Eye (tissue), 1 donor: ENCODE results near the gene WDR26.
A peak's percentile ranks its signal among the peaks of the same experiment; 100 is the strongest.
"Not testable (repeated sequence)": the region's sequence is repeated elsewhere in the genome, so short reads cannot be mapped to it uniquely, and the experiment has no call there.

ENCODE experiments used
- DNase-seq: peaks from one replicate; pipeline ENCODE4 v3.0.0-alpha.2; 2015

Gene WDR26

GRCh38 chr1:224434691-224435317 is at the start of gene WDR26:
Gene WDR26 (minus strand): TSS chr1:224434797.
- peak; percentile 95 for DNase-seq

- DNase-seq = not testable (repeated sequence)
Measured at GRCh38 chr1:224483206-224483605, 48.6 kb upstream of the WDR26 start.

- DNase-seq = no peak
Measured at GRCh38 chr1:224482619-224483018, 48.0 kb upstream of the WDR26 start.

GRCh38 chr1:224481601-224482000 is 47.0 kb upstream of the WDR26 start:
- DNase-seq = no peak

- not testable (repeated sequence) for DNase-seq
Measured at GRCh38 chr1:224480888-224481459, 46.4 kb upstream of the WDR26 start.

- DNase-seq = not testable (repeated sequence)
Measured at GRCh38 chr1:224480200-224480599, 45.6 kb upstream of the WDR26 start.

GRCh38 chr1:224472806-224473205 is 38.2 kb upstream of the WDR26 start:
- no peak for DNase-seq

GRCh38 chr1:224466154-224466553 is 31.6 kb upstream of the WDR26 start:
- no peak for DNase-seq

- DNase-seq = no peak
Measured at GRCh38 chr1:224459966-224460365, 25.4 kb upstream of the WDR26 start.

GRCh38 chr1:224458996-224459395 is 24.4 kb upstream of the WDR26 start:
- no peak for DNase-seq

GRCh38 chr1:224458296-224458695 is 23.7 kb upstream of the WDR26 start:
- no peak for DNase-seq

GRCh38 chr1:224457782-224458144 is 23.2 kb upstream of the WDR26 start:
- no peak for DNase-seq

GRCh38 chr1:224456637-224456953 is 22.0 kb upstream of the WDR26 start:
- DNase-seq = no peak

- no peak for DNase-seq
Measured at GRCh38 chr1:224454402-224455055, 19.9 kb upstream of the WDR26 start.

- no peak for DNase-seq
Measured at GRCh38 chr1:224450561-224451350, 16.2 kb upstream of the WDR26 start.

GRCh38 chr1:224450159-224450558 is 15.6 kb upstream of the WDR26 start:
- no peak for DNase-seq

- DNase-seq = no peak
Measured at GRCh38 chr1:224448453-224449017, 13.9 kb upstream of the WDR26 start.

GRCh38 chr1:224447971-224448370 is 13.4 kb upstream of the WDR26 start:
- DNase-seq = no peak

GRCh38 chr1:224447251-224447650 is 12.7 kb upstream of the WDR26 start:
- DNase-seq = no peak

- DNase-seq = no peak
Measured at GRCh38 chr1:224438989-224439388, 4.4 kb upstream of the WDR26 start.

- DNase-seq = no peak
Measured at GRCh38 chr1:224435999-224436398, 1.4 kb upstream of the WDR26 start.

- no peak for DNase-seq
Measured at GRCh38 chr1:224435318-224435763, 744 bp upstream of the WDR26 start.
